Renal cortical epithelial cell (primary cell): Measurements from ENCODE around the gene NTMT1. TPM values are rescaled to one million over a fixed set of nuclear protein-coding genes. Genes with fewer than 3 reads are reported as not detected.

Source experiments
- DNase-seq: peaks from one replicate; pipeline ENCODE4 v3.0.0-alpha.2; 2011; ENCODE audit warnings: low read depth
- total RNA-seq: library from RNA; depleted of rRNA; stranded (reverse); fragments of >200 nt; gene quantifications from 2 replicates; pipeline ENCODE4 v1.2.3, GENCODE V29; 2014

Gene NTMT1
- total RNA-seq, 1 donor from 2014 or later = 22.2 TPM

- peak; percentile 45 for DNase-seq
Measured at GRCh38 chr9:129597355-129598088, 28.4 kb upstream of the NTMT1 start.

GRCh38 chr9:129598089-129598596 lies 27.8 kb upstream of the NTMT1 start:
- no peak for DNase-seq

- no peak for DNase-seq
Measured at GRCh38 chr9:129601082-129601674, 24.8 kb upstream of the NTMT1 start.

GRCh38 chr9:129602598-129603415 lies 23.2 kb upstream of the NTMT1 start:
- no peak for DNase-seq

GRCh38 chr9:129604056-129604765 lies 21.8 kb upstream of the NTMT1 start:
- DNase-seq = no peak

- DNase-seq = no peak
Measured at GRCh38 chr9:129604766-129605163, 21.2 kb upstream of the NTMT1 start.

GRCh38 chr9:129606161-129607026 lies 19.6 kb upstream of the NTMT1 start:
- DNase-seq = peak; percentile 16

GRCh38 chr9:129607027-129607387 lies 19.0 kb upstream of the NTMT1 start:
- no peak for DNase-seq

GRCh38 chr9:129608561-129609481 lies 17.1 kb upstream of the NTMT1 start:
- DNase-seq = no peak

- DNase-seq = peak; percentile 26
Measured at GRCh38 chr9:129609486-129610212, 16.3 kb upstream of the NTMT1 start.

GRCh38 chr9:129610213-129610472 lies 15.8 kb upstream of the NTMT1 start:
- no peak for DNase-seq

GRCh38 chr9:129610473-129611306 lies 15.3 kb upstream of the NTMT1 start:
- peak; percentile 16 for DNase-seq

GRCh38 chr9:129611307-129611800 lies 14.6 kb upstream of the NTMT1 start:
- DNase-seq = no peak

GRCh38 chr9:129612123-129612522 lies 13.8 kb upstream of the NTMT1 start:
- DNase-seq = no peak

GRCh38 chr9:129612815-129613519 lies 13.0 kb upstream of the NTMT1 start:
- DNase-seq = no peak

- peak; percentile 76 for DNase-seq
Measured at GRCh38 chr9:129613520-129614175, 12.3 kb upstream of the NTMT1 start.

- DNase-seq = no peak
Measured at GRCh38 chr9:129614932-129615331, 11.0 kb upstream of the NTMT1 start.
